Measurements from ENCODE around the gene ZYG11B. TPM values are rescaled to one million over a fixed set of nuclear protein-coding genes. Genes with fewer than 3 reads are reported as not detected.

Gene ZYG11B
- total and polyA plus RNA-seq, 2 donors (not counting 1 experiment from before 2014, with no cell fraction given): 3.6 to 22.3 TPM

- Histone ChIP-seq H4K20me1 (ENCODE audit: control insufficient read depth, insufficient read depth, low read length, poor library complexity, severe bottlenecking) (no peaks in the 10 kb centered on the region), H3K9ac (ENCODE audit: low read length) (no peak overlapping the region), H3K9me3 (ENCODE audit: control extremely low read depth in 1 of 3, control insufficient read depth in 2 of 3, insufficient read depth in 1 of 3, low read length in 2 of 3) (no peaks in the 10 kb centered on the region), H3K79me2 (ENCODE audit: control insufficient read depth, insufficient read depth, low read length) (no peaks in the 10 kb centered on the region), H2AFZ (ENCODE audit: insufficient read depth, low read depth, low read length, poor library complexity, severe bottlenecking) (no peak overlapping the region), H3K36me3 (replicated peaks in 1 of 2; ENCODE audit: control extremely low read depth in 1 of 2, control insufficient read depth in 1 of 2, extremely low read depth in 1 of 2, insufficient read depth in 2 of 2, low read length in 1 of 2) (no peaks in the 10 kb centered on the region), H3K4me3 (ENCODE audit: control extremely low read depth in 1 of 5, extremely low read depth in 1 of 5, insufficient read depth in 1 of 5, low read depth in 2 of 5, low read length in 4 of 5) (no peak overlapping the region), H3K27ac (ENCODE audit: low read length in 2 of 2) (no peak overlapping the region), H3K27me3 (replicated peaks in 1 of 4; ENCODE audit: control extremely low read depth in 1 of 4, control insufficient read depth in 3 of 4, insufficient read depth in 4 of 4, low read length in 3 of 4) (no peaks in the 10 kb centered on the region), H3K4me2 (replicated peaks; ENCODE audit: low read depth, low read length, poor library complexity, severe bottlenecking) (no peak overlapping the region), H3K4me1 (ENCODE audit: control insufficient read depth in 2 of 2, insufficient read depth in 2 of 2, low read length in 2 of 2) (no peaks in the 10 kb centered on the region)
- H3K27me3 Mint-ChIP-seq: no peaks in the 10 kb centered on the region
- no peak overlapping the region for H3K4me3 Mint-ChIP-seq
- ChIA-PET POLR2A (no interaction called here), CTCF (no interaction called here)
- no peak overlapping the region for H3K27ac Mint-ChIP-seq
- H3K4me1 Mint-ChIP-seq: no peaks in the 10 kb centered on the region
- whole genome bisulfite sequencing (ENCODE audit: insufficient coverage): 80% methylated on average over 1 of the region's 4 CpGs
- no peak for TF ChIP-seq EZH2 (IDR thresholded peaks at IDR 0.05; ENCODE audit: borderline replicate concordance, insufficient read depth, low read depth, low read length, poor library complexity, severe bottlenecking)
- no peak for TF ChIP-seq CTCF (IDR thresholded peaks at IDR 0.05)
- ATAC-seq (ENCODE audit: low read depth) (no peak), DNase-seq (no peak)
- no peaks in the 10 kb centered on the region for H3K9me3 Mint-ChIP-seq (ENCODE audit: insufficient read depth)
- intact Hi-C loops (cut with micrococcal nuclease): no loop called here
Measured at GRCh38 chr1:52856026-52856425, 129.8 kb downstream of the ZYG11B start.

GRCh38 chr1:52857443-52857842 lies 131.2 kb downstream of the ZYG11B start:
- H4K20me1 ChIP-seq (ENCODE audit: control insufficient read depth, insufficient read depth, low read length, poor library complexity, severe bottlenecking): no peaks in the 10 kb centered on the region
- TF ChIP-seq EZH2 (IDR thresholded peaks at IDR 0.05; ENCODE audit: borderline replicate concordance, insufficient read depth, low read depth, low read length, poor library complexity, severe bottlenecking) (no peak), CTCF (IDR thresholded peaks at IDR 0.05) (no peak)
- H3K4me2 ChIP-seq (replicated peaks; ENCODE audit: low read depth, low read length, poor library complexity, severe bottlenecking): no peak overlapping the region
- H3K27ac ChIP-seq (ENCODE audit: low read length in 2 of 2): no peak overlapping the region
- H3K9me3 Mint-ChIP-seq (ENCODE audit: insufficient read depth): no peaks in the 10 kb centered on the region
- DNase-seq (no peak), ATAC-seq (ENCODE audit: low read depth) (no peak)
- H3K9ac ChIP-seq (ENCODE audit: low read length): no peak overlapping the region
- no peak overlapping the region for H3K4me3 Mint-ChIP-seq
- no peak overlapping the region for H3K27ac Mint-ChIP-seq
- WGBS (ENCODE audit: insufficient coverage): no CpG with 5 or more reads among the region's 4 CpGs
- H3K4me3 ChIP-seq (ENCODE audit: control extremely low read depth in 1 of 5, extremely low read depth in 1 of 5, insufficient read depth in 1 of 5, low read depth in 2 of 5, low read length in 4 of 5): no peak overlapping the region
- H2AFZ ChIP-seq (ENCODE audit: insufficient read depth, low read depth, low read length, poor library complexity, severe bottlenecking): no peak overlapping the region
- H3K4me1 ChIP-seq (ENCODE audit: control insufficient read depth in 2 of 2, insufficient read depth in 2 of 2, low read length in 2 of 2): no peaks in the 10 kb centered on the region
- CTCF ChIA-PET: no interaction called here
- H3K4me1 Mint-ChIP-seq: no peaks in the 10 kb centered on the region
- H3K36me3 ChIP-seq (replicated peaks in 1 of 2; ENCODE audit: control extremely low read depth in 1 of 2, control insufficient read depth in 1 of 2, extremely low read depth in 1 of 2, insufficient read depth in 2 of 2, low read length in 1 of 2): no peaks in the 10 kb centered on the region
- no peaks in the 10 kb centered on the region for H3K27me3 ChIP-seq (replicated peaks in 1 of 4; ENCODE audit: control extremely low read depth in 1 of 4, control insufficient read depth in 3 of 4, insufficient read depth in 4 of 4, low read length in 3 of 4)
- intact Hi-C loops (cut with micrococcal nuclease): no loop called here
- H3K9me3 ChIP-seq (ENCODE audit: control extremely low read depth in 1 of 3, control insufficient read depth in 2 of 3, insufficient read depth in 1 of 3, low read length in 2 of 3): no peaks in the 10 kb centered on the region
- no peaks in the 10 kb centered on the region for H3K79me2 ChIP-seq (ENCODE audit: control insufficient read depth, insufficient read depth, low read length)
- POLR2A ChIA-PET: no interaction called here
- H3K27me3 Mint-ChIP-seq: no peaks in the 10 kb centered on the region
